NCI-H1092 (cell line): ENCODE measurements around the gene LTBP4.

ENCODE experiments used
- DNase-seq: peaks from one replicate; lab custom pipeline; 2025; lab: John Stamatoyannopoulos, UW

Gene LTBP4

DNA sequence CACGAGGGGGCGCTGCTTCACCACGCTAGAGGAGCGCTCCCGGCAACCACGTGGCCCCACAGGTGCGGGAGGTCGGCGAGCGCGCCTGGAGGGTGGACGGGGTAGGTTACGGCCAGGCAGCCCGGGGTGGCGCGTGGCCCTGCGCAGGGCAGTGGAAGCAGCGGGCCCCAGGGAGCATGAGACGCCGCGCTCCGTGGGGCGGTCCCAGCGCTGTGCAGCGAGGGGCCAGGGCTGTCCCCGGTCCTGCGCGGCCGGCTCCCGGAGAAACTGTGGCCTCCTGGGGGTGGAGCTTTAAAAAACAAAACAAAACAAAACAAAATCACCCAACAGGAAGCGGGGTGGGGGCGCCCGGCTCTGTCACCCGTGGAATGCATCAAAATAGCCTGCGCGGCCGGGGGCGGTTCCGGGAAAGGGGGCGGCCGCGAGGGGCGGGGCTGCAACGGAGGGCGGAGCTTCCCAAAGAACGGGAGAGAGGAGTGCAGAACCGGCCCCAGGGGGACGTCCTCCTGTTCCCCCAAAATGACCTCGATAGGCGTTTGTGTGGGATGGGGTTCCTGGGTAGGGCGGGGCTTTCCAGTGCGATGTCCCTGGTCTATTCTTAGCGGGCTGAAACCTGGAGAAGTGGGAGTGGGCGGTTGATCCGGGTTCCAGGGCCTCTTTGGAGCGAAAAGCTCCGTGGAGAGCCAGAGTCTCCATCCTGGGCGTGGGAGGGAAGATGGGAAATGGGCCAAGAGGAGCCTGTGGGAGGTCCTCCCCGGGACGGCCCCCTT lies 61.9 kb downstream of the LTBP4 start:
- peak; percentile 59 for DNase-seq

DNA sequence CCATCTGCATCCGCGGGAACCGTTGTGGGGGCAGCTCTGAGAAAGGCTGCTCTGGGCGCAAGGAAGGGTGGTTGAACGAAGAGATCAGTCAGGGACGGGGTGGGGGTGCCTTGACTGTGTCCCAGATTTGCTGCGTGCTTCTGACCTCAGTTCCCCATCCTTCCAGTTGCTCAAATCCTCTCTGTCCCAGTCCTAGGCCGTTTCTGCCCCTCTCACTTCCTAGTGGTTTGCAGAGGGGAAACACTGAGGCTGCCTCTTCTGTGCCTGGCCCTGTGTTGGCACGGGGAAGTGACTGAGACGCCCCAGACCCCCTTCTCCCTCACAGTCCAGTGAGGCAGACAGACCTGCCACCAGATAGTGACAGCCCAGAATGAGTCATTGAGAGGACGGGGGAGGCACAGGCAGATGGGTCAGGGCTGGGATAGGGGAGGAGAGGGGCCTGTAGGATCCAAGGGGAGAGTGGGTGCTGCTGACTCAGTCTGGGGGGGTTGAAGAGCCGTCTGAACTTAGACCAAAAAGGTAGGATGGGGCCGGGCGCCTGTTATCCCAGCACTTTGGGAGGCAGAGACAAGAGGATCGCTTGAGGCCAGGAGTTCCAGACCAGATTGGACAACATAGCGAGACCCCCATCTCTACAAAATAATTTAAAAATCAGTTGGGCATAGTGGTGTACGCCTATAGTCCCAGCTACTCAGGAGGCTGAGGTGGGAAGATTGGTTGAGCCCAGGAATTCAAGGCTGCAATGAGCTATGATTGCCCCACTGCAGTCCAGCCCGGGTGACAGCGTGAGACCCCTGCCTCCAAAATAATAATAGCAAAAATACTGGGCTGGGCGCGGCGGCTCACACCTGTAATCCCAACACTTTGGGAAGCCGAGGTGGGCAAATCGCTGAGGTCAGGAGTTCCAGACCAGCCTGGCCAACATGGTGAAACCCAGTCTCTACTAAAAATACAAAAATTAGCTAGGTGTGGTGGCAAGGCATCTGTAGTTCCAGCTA lies 62.8 kb downstream of the LTBP4 start:
- no peak for DNase-seq

DNA sequence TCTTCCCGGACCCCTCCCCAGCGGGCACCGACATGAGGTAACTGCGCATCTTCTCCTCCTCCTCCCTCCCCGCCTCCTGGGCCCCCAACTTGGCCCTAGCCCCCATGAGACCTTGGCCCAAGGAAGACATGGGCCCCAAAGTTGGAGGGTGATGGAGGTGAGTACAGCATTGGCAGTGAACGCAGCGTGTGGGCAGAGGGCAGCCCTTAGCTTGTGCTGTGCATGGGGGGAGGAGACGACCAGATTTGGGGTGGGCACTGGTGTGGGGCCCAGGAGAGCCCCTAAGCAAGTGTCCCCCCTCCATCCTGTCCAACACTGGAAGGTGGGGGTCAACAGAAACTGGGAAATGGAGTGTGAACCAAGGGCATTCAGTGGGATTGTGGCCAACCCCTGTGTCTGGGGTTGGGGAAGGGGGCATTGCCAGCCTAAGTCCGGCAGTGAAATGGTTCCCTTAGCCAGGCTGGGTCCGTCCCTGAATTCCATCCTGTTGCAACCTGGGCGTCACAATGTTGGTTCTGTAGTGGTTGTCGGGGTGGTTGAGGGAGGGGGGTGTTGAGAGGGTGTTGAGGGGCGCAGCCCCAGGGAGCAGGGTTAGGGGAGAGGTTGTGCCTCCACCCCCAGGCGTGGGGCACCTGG lies 65.8 kb downstream of the LTBP4 start:
- no peak for DNase-seq

DNA sequence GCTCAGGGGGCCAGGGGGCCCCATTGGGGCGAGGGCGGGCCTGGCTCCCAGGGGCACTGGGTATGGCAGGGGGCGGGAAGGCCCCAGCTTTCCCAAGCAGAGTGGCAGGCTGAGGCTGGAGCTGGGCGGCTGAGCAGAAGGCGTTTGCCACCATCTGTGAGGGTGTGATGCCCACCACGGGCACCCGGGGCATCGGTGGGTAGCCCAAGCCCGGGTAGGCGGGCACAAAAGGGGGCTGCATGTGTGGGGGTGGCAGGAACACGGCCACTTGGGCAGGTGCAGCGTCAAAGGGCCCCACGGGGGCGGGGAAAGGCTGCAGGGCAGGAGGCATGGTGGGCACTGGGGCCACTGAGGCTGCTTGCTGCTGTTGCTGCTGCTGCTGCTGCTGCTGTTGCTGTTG lies 66.4 kb downstream of the LTBP4 start:
- no peak for DNase-seq

DNA sequence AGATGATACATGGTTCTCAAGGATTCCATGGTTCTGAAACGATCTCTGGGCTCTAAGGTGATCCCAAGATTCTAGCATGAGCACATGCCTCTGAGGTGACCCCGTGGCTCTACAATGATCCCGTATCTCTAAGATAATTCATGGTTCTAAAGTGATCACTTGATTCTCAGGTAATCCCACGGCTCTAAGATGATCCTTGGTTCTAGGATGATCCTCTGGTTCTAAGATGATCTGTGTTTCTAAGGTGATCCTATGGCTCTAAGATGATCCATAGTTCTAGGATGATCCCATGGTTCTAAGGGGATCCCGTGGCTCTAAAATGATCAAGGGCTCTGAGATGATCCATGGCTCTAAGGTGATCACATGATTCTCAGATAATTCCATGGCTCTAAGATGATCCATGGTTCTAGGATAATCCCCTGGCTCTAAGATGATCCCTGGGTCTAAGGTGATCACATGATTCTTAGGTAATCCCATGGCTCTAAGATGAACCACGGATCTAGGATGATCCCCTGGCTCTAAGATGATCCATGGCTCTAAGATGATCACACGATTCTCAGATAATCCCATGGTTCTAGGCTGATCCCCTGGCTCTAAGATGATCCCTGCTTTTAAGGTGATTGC lies 67.9 kb downstream of the LTBP4 start:
- no peak for DNase-seq

DNA sequence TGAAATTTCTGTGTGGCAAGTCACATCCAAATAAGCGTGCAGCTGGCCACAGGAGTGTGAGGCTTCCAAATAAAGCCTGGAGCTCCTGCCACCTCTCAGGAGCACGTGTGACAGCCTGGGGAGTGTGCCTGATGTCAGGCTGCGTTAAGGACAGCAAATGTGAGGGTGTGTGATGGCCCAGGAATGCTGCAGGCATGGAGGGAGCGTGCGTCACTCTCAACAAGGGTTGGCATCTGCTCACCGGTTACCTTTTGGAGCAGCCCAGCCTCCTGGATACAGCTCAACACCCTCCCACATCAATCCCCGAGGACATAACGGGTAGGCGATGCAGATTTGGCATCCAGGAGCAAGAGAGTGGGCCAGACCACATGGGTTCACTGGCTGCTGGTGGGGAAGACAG lies 70.2 kb downstream of the LTBP4 start:
- DNase-seq = no peak

DNA sequence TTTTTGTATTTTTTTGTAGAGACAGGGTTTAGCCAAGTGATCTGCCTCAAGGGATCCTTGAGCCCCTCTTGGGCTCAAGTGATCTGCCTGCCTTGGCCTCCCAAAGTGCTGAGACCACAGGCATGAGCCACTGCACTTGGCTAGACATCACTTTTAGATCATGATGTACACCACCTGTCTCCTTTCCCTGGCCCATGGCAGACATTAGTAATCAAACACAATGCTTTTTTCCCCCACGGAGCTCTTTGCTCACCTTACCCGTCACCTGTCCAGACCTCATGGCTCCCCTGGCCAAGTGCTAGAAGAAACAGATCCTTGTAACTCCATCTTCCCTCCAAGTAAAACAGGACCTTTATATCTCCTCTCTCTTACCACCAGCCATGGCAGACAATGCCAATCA lies 70.9 kb downstream of the LTBP4 start:
- DNase-seq = no peak

DNA sequence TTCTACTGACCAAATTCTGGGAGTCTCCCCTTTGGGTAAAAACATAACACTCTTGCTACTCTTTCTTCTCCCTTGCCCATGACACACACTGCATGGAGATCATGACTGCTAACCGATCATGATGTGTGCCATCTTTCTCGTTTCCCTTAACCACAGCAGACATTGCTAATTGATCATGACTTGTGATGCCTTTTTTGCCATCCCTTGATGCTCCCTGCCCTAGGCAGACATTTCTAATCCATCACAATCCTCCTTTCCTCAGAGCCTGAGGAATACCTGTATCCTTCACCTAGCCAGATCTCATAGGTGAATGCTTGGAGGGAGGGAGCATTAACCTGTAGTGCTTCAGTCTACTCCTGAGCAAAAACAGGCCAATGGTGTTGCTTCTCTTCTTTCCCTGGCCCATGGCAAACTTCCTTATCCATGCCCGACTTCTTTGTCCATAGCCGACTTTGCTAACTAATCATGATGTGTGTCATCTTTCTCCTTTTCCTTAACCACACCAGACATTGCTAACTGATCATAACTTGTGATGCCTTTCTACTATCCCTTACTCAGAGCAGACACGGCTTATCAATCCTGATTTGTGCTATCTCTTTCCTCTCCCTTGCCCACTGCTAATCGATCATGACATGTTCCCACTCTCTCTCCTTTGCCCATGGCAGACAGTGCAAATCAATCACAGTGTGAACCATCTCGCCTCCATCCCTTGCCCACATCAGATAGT lies 71.6 kb downstream of the LTBP4 start:
- no peak for DNase-seq

DNA sequence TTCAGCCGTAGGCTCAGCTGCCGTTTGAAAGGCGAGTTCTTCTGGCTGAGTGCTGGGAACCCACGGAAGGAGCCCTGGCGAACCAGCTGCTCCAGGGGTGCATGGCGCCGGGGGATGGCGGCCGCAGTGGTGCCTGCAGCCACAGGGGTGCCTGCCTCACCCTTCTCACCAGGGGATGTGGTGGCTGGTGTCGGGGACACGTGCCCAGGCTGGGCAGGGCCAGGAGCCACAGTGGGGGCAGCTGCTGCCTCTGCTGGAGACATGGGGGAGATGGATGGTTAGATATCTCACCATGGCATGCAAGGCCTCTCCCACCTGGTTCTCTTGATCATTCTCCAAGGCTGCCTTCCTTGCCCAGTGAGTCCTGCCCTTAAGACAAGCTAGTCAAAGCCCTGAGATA lies 72.2 kb downstream of the LTBP4 start:
- DNase-seq = no peak

DNA sequence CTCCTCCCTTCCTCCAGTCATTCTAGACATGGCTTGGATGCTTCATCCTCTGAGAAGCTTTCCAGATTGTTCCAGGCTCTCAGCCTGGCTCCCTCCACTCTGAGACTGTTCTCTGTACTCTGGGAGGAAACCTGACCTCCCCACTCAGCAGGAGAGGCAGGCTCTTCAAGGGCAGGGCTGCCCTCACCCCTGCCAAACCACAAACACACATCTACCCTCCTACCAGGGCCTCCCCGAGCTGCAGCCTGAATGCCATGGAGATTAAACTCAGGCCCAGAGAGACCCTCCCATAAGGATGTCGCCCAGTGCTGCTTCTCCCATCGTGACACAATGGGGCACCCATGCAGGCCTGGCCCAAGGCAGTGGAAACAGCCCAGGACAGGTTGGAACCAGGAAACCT lies 73.1 kb downstream of the LTBP4 start:
- no peak for DNase-seq

DNA sequence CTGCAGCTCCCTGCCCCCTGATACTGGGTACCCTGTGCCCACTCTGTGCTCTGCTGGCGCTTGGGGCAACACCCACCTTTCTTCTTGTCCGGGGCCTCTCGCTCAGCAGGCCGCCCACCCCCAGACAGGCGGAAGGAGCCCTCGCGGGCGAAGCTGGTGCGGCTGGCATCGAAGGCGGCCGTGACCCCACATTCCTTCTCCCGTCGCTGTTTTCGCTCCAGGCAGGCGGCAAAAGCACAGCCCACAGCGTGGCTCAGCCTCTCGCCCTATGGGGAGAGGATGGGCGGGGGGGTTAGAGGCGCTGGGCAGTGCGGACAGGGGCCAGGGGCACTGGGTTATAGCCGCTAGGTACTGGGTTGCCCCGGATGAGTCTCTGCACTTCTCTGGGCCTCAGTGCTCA lies 76.0 kb downstream of the LTBP4 start:
- DNase-seq = no peak
